H1 (cell line): ENCODE measurements around the gene MCM9. TPM values are rescaled to one million over a fixed set of nuclear protein-coding genes. Genes with fewer than 3 reads are reported as not detected.
A peak's percentile ranks its signal among the peaks of the same experiment; 100 is the strongest.

ENCODE experiments used
- CTCF ChIA-PET: fragments of 300-600 bp; sonication (Branson Sonifier 250); formaldehyde crosslinking; loops from one replicate; lab custom pipeline; 2021; ENCODE audit not compliant: partially characterized antibody; lab: Charles Lee
- POLR2A ChIA-PET: fragments of 300-600 bp; sonication (Branson Sonifier 250); formaldehyde crosslinking; loops from one replicate; lab custom pipeline; 2021; ENCODE audit warnings: inconsistent platforms; ENCODE audit not compliant: partially characterized antibody; lab: Charles Lee
- DNase-seq, 2 experiments: peaks; one replicate each; pipeline versions ENCODE4 v3.0.0 to v3.0.0-alpha.2; 2010 to 2022; ENCODE audit warnings: low spot score in 2 of 2, low read depth in 1 of 2, mixed read lengths in 1 of 2
- FAIRE-seq: peaks from 2 replicates; lab custom pipeline; 2011; peaks lifted over from hg19 to GRCh38; lab: Jason Lieb, UNC
- H2AFZ ChIP-seq: 2 replicates; pipeline ENCODE4 v1.8.1; 2012; ENCODE audit warnings: low read length, inconsistent platforms
- H2AK5ac ChIP-seq: 2 replicates; pipeline ENCODE4 v1.6.1; 2013; ENCODE audit warnings: low read depth, low read length
- H2BK120ac ChIP-seq: replicated peaks from 2 replicates; pipeline ENCODE3; 2013; ENCODE audit warnings: low read depth, low read length, inconsistent platforms
- H2BK12ac ChIP-seq: 2 replicates; pipeline ENCODE4 v1.6.1; 2013; ENCODE audit warnings: low read depth, low read length
- H2BK15ac ChIP-seq: 2 replicates; pipeline ENCODE4 v1.6.1; 2013; ENCODE audit warnings: low read length
- H2BK20ac ChIP-seq: 2 replicates; pipeline ENCODE4 v1.6.1; 2013; ENCODE audit warnings: low read length
- H2BK5ac ChIP-seq: 2 replicates; pipeline ENCODE4 v1.6.1; 2013; ENCODE audit warnings: low read depth, low read length
- H3K14ac ChIP-seq: 2 replicates; pipeline ENCODE4 v1.6.1; 2013; ENCODE audit warnings: inconsistent platforms; ENCODE audit not compliant: insufficient read length
- H3K18ac ChIP-seq: 2 replicates; pipeline ENCODE4 v1.6.1; 2013; ENCODE audit warnings: low read length; ENCODE audit errors: extremely low read depth
- H3K23ac ChIP-seq: 2 replicates; pipeline ENCODE4 v1.6.1; 2013; ENCODE audit warnings: inconsistent platforms; ENCODE audit not compliant: insufficient read length
- H3K23me2 ChIP-seq: 2 replicates; pipeline ENCODE4 v1.6.1; 2013; ENCODE audit warnings: low read depth, low read length
- H3K27ac ChIP-seq: 2 replicates; pipeline ENCODE4 v1.6.1; 2011; ENCODE audit warnings: low read depth, low read length, inconsistent platforms
- H3K27me3 ChIP-seq, 4 experiments: replicated peaks in 1 of 4; 1 replicate in 1 of 4; 2 replicates in 3 of 4; pipeline versions ENCODE4 v1.6.1 to v1.8.1; 2011 to 2013; ENCODE audit warnings: low read length in 3 of 4, mild to moderate bottlenecking in 3 of 4, inconsistent platforms in 2 of 4, mixed read lengths in 2 of 4, moderate library complexity in 1 of 4; ENCODE audit not compliant: control insufficient read depth in 3 of 4, insufficient read depth in 3 of 4; ENCODE audit errors: extremely low read depth in 1 of 4
- H3K36me3 ChIP-seq, 4 experiments: 2 replicates each; pipeline versions ENCODE4 v1.6.1 to v1.8.1; 2011 to 2013; ENCODE audit warnings: mild to moderate bottlenecking in 4 of 4, low read length in 3 of 4, moderate library complexity in 2 of 4, control low read depth in 1 of 4, inconsistent platforms in 1 of 4; ENCODE audit not compliant: insufficient read depth in 4 of 4, control insufficient read depth in 2 of 4
- H3K4ac ChIP-seq: replicated peaks from 2 replicates; pipeline ENCODE3; 2013; ENCODE audit warnings: low read length, low read depth, mixed read lengths, inconsistent platforms; ENCODE audit not compliant: insufficient read length
- H3K4me1 ChIP-seq, 4 experiments: replicated peaks in 1 of 4; 1 replicate in 1 of 4; 2 replicates in 3 of 4; pipeline versions ENCODE4 v1.6.1 to v1.8.1; 2011 to 2013; ENCODE audit warnings: low read length in 3 of 4, inconsistent platforms in 2 of 4, mixed read lengths in 1 of 4; ENCODE audit not compliant: insufficient read depth in 4 of 4, control insufficient read depth in 3 of 4
- H3K4me2 ChIP-seq, 2 experiments: 2 replicates each; pipeline versions ENCODE4 v1.6.1 to v1.8.1; 2011 to 2013; ENCODE audit warnings: low read depth in 2 of 2, low read length in 2 of 2, control low read depth in 1 of 2, inconsistent platforms in 1 of 2, mild to moderate bottlenecking in 1 of 2; ENCODE audit not compliant: insufficient read depth in 1 of 2
- H3K4me3 ChIP-seq, 4 experiments: fragments of 200-600, 300-600 bp in 1 of 4; sonication (generic), shearing (Covaris generic), sonication (Bioruptor Twin) in 1 of 4; 2 replicates each; pipeline versions ENCODE4 v1.5.1 to v1.8.1; 2011 to 2016; ENCODE audit warnings: low read length in 4 of 4, low read depth in 3 of 4, control low read depth in 2 of 4, inconsistent platforms in 2 of 4, mild to moderate bottlenecking in 2 of 4, mixed read lengths in 1 of 4, moderate library complexity in 1 of 4; ENCODE audit not compliant: insufficient read depth in 2 of 4; ENCODE audit errors: extremely low read depth in 1 of 4
- H3K56ac ChIP-seq: replicated peaks from 2 replicates; pipeline ENCODE3; 2013; ENCODE audit warnings: low read depth, mild to moderate bottlenecking, mixed read lengths, low read length, inconsistent platforms; ENCODE audit not compliant: insufficient read length
- H3K79me1 ChIP-seq: 2 replicates; pipeline ENCODE4 v1.6.1; 2013; ENCODE audit warnings: low read depth, low read length, control low read depth
- H3K79me2 ChIP-seq, 2 experiments: 2 replicates each; pipeline versions ENCODE4 v1.6.1 to v1.8.1; 2012 to 2013; ENCODE audit warnings: low read length in 2 of 2, mild to moderate bottlenecking in 2 of 2, inconsistent platforms in 1 of 2; ENCODE audit not compliant: insufficient read depth in 2 of 2, control insufficient read depth in 1 of 2
- H3K9ac ChIP-seq, 4 experiments: replicated peaks in 1 of 4; 1 replicate in 1 of 4; 2 replicates in 3 of 4; pipeline versions ENCODE4 v1.6.1 to v1.8.1; 2011 to 2013; ENCODE audit warnings: low read depth in 3 of 4, low read length in 3 of 4, control low read depth in 2 of 4, mild to moderate bottlenecking in 2 of 4, moderate library complexity in 2 of 4, inconsistent platforms in 1 of 4; ENCODE audit errors: extremely low read depth in 1 of 4
- H3K9me3 ChIP-seq, 2 experiments: 2 replicates each; pipeline versions ENCODE4 v1.6.1 to v1.8.1; 2012 to 2013; ENCODE audit warnings: mild to moderate bottlenecking in 2 of 2, moderate library complexity in 2 of 2, control low read depth in 1 of 2, inconsistent platforms in 1 of 2, low read depth in 1 of 2, low read length in 1 of 2, mixed read lengths in 1 of 2; ENCODE audit not compliant: insufficient read depth in 2 of 2
- H4K20me1 ChIP-seq, 2 experiments: replicated peaks in 1 of 2; 2 replicates each; pipeline versions ENCODE3 to v1.8.1; 2011 to 2013; ENCODE audit warnings: inconsistent platforms in 2 of 2, low read length in 2 of 2, mild to moderate bottlenecking in 1 of 2; ENCODE audit not compliant: insufficient read depth in 2 of 2, control insufficient read depth in 1 of 2
- H4K5ac ChIP-seq: 2 replicates; pipeline ENCODE4 v1.6.1; 2013; ENCODE audit warnings: low read length, low read depth, mixed read lengths, inconsistent platforms; ENCODE audit not compliant: insufficient read length
- H4K8ac ChIP-seq: 2 replicates; pipeline ENCODE4 v1.8.0; 2013; ENCODE audit warnings: mild to moderate bottlenecking, moderate library complexity, low read length, inconsistent platforms; ENCODE audit not compliant: insufficient read depth; ENCODE audit errors: extremely low read depth
- H4K91ac ChIP-seq: replicated peaks from 2 replicates; pipeline ENCODE3; 2013; ENCODE audit warnings: low read length, mixed read lengths, inconsistent platforms; ENCODE audit not compliant: insufficient read length
- ASH2L ChIP-seq: fragments of 200-600, 300-600 bp; sonication (generic); IDR thresholded peaks from one replicate; pipeline ENCODE4 v1.7.1; 2017; ENCODE audit warnings: low read length
- CTBP2 ChIP-seq: IDR thresholded peaks from 2 replicates; pipeline ENCODE4 v1.7.0; 2011; ENCODE audit warnings: borderline replicate concordance, mild to moderate bottlenecking, moderate library complexity, mixed read lengths, low read length; ENCODE audit not compliant: insufficient read depth, insufficient read length
- EP300 ChIP-seq, 2 experiments: IDR thresholded peaks; 1 replicate in 1 of 2; 2 replicates in 1 of 2; pipeline ENCODE4 v1.6.1; 2011 to 2012; ENCODE audit warnings: low read depth in 2 of 2, low read length in 2 of 2, mild to moderate bottlenecking in 2 of 2, borderline replicate concordance in 1 of 2, inconsistent platforms in 1 of 2, moderate library complexity in 1 of 2
- JUN ChIP-seq: IDR thresholded peaks from 2 replicates; pipeline ENCODE4 v1.6.1; 2011; ENCODE audit warnings: low read depth, mild to moderate bottlenecking, improper control_type of control experiment, low read length
- KDM4A ChIP-seq: IDR thresholded peaks from one replicate; pipeline ENCODE4 v1.7.1; 2012; ENCODE audit warnings: low read depth, mild to moderate bottlenecking, moderate library complexity, low read length, inconsistent platforms; ENCODE audit not compliant: severe bottlenecking
- PHF8 ChIP-seq: fragments of 200-600 bp; sonication (generic); conservative IDR thresholded peaks from 2 replicates; pipeline ENCODE4 v1.7.1; 2012; ENCODE audit warnings: low read depth, mild to moderate bottlenecking, inconsistent platforms, low read length, moderate library complexity
- POLR2AphosphoS5 ChIP-seq: IDR thresholded peaks from 2 replicates; pipeline ENCODE4 v1.6.1; 2011; ENCODE audit warnings: low read depth, low read length
- POU5F1 ChIP-seq: IDR thresholded peaks from 2 replicates; pipeline ENCODE4 v1.6.1; 2011; ENCODE audit warnings: low read depth, mild to moderate bottlenecking, low read length, moderate library complexity
- RXRA ChIP-seq: IDR thresholded peaks from 2 replicates; pipeline ENCODE4 v1.6.1; 2011; ENCODE audit warnings: low read depth, mild to moderate bottlenecking, low read length, moderate library complexity; ENCODE audit not compliant: insufficient read depth
- SIX5 ChIP-seq: IDR thresholded peaks from 2 replicates; pipeline ENCODE4 v1.6.1; 2011; ENCODE audit warnings: mild to moderate bottlenecking, low read depth, low read length
- SP4 ChIP-seq: IDR thresholded peaks from 2 replicates; pipeline ENCODE4 v1.6.1; 2012; ENCODE audit warnings: low read length, inconsistent platforms
- SUZ12 ChIP-seq: fragments of 200-600 bp; sonication (generic); IDR thresholded peaks from 2 replicates; pipeline ENCODE4 v1.6.1; 2012; ENCODE audit warnings: mild to moderate bottlenecking, inconsistent platforms, low read length, moderate library complexity, mixed read lengths
- YY1 ChIP-seq: IDR thresholded peaks from 2 replicates; pipeline ENCODE4 v1.6.1; 2011; ENCODE audit warnings: low read depth, mild to moderate bottlenecking, low read length
- WGBS, 2 experiments: shearing (Covaris generic) in 1 of 2; methylation state at CpG; one replicate each; pipeline versions ENCODE4 v1.1.6 to v1.1.7; 2013 to 2015; ENCODE audit warnings: low lambda C conversion rate in 2 of 2, mixed read lengths in 2 of 2, inconsistent platforms in 1 of 2, low coverage in 1 of 2, missing lambda C conversion rate in 1 of 2; ENCODE audit not compliant: insufficient replicate concordance in 2 of 2, insufficient coverage in 1 of 2, insufficient read length in 1 of 2; ENCODE audit errors: extremely low coverage in 1 of 2, missing lambda C conversion rate in 1 of 2; 5-methylcytosine and 5-hydroxymethylcytosine counted together
- polyA plus RNA-seq, 7 experiments: library from polyadenylated mRNA; depleted of rRNA in 3 of 7; stranded (reverse) in 5 of 7; unstranded in 2 of 7; fragments of >200 nt in 5 of 7; fragments of 200-250 nt in 2 of 7; gene quantifications; 1 replicate in 5 of 7; 2 replicates in 1 of 7; 4 replicates in 1 of 7; pipeline versions ENCODE4 v1.2.1 to v1.2.3, GENCODE V29; 2011 to 2013; ENCODE audit warnings: missing spikeins in 2 of 7, mixed read lengths in 2 of 7
- total RNA-seq: library from RNA; stranded (reverse); fragmentation: NEBNext Ultra II Directional; extraction: Animal tissue kit (Norgen Biotek cat#: 25700); gene quantifications from 2 replicates; pipeline ENCODE4 v1.2.1, GENCODE V29; 2021

The MCM9 gene
- total and polyA plus RNA-seq, 2 of the 8 experiments (the other 6 are each of a cell fraction or from before 2014, with no cell fraction given) = 3.7 to 11.4 TPM

DNA sequence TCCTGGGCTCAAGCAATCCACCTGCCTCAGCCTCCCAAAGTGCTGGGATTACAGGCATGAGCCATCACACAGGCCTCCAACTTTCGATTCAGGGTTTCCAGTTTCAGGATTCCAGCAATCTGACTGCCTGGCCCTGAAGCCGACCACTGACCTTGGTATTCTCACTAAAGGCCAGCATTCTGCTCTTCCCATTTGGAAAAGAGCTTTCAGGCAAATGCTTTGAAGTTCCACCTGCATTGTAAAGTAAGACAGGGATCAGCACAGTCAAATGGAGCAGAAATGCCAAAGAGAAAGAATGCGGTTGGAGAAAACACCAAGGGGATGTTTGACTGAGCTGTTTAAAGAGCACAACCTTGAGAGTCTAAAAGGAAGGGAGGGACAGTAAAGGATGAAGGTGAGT is 166.5 kb downstream of the MCM9 start:
- H3K4me3 ChIP-seq = no peak overlapping the region
- no peak overlapping the region for H2BK5ac ChIP-seq
- H4K91ac ChIP-seq = no peak overlapping the region
- no peak overlapping the region for H3K4me2 ChIP-seq
- TF ChIP-seq JUN (no peak), POU5F1 (no peak), SP4 (no peak), RXRA (no peak), CTBP2 (no peak), EP300 (IDR thresholded peaks at IDR 0.05; ENCODE audit: borderline replicate concordance in 1 of 2, low read depth in 2 of 2, low read length in 2 of 2) (no peak), ASH2L (no peak), YY1 (no peak), PHF8 (no peak), SIX5 (no peak), KDM4A (no peak), POLR2AphosphoS5 (no peak), SUZ12 (no peak)
- TF ChIP-seq, all 59 proteins: peak for 0
- H4K20me1 ChIP-seq = no peaks in the 10 kb centered on the region
- H3K23ac ChIP-seq = no peak overlapping the region
- no peaks in the 10 kb centered on the region for H3K23me2 ChIP-seq
- peaks cover 0 to 4% (median 3%) of the 10 kb centered on the region in 4 experiments; a peak in 1 of 7 replicates for H3K4me1 ChIP-seq
- ChIA-PET POLR2A (interaction anchor here (1.1 kb wide), 1 partner anchor 20 kb away, joined by 5 read pairs; no protein-coding TSS in a partner anchor), CTCF (interaction anchor here (1.0 to 1.7 kb wide), 3 partner anchors 9 to 483 kb away, joined by 3 to 8 read pairs (median 7); no protein-coding TSS in a partner anchor)
- no peak overlapping the region for H3K9ac ChIP-seq
- H3K4ac ChIP-seq = no peak overlapping the region
- H4K5ac ChIP-seq = no peak overlapping the region
- no peaks in the 10 kb centered on the region for H3K36me3 ChIP-seq
- no peak overlapping the region for H3K14ac ChIP-seq
- 86% methylated on average over 3 of the region's 3 CpGs; no CpG with 5 or more reads in 1 of the 2 experiments for WGBS, 2 experiments
- H4K8ac ChIP-seq = no peak overlapping the region
- no peak overlapping the region for H2BK15ac ChIP-seq
- no peaks in the 10 kb centered on the region for H3K27me3 ChIP-seq
- no peak overlapping the region for H2AK5ac ChIP-seq
- H3K9me3 ChIP-seq = no peaks in the 10 kb centered on the region
- H2BK12ac ChIP-seq = no peak overlapping the region
- H2BK120ac ChIP-seq = no peak overlapping the region
- H3K18ac ChIP-seq = no peak overlapping the region
- H3K56ac ChIP-seq = no peak overlapping the region
- no peaks in the 10 kb centered on the region for H3K79me2 ChIP-seq
- no peak overlapping the region for H2BK20ac ChIP-seq
- FAIRE-seq (no peak), DNase-seq (no peak)
- H3K27ac ChIP-seq = no peak overlapping the region
- 0 out of 2 replicates have a peak overlapping the region, but pooled peaks have one; percentile 13 for H2AFZ ChIP-seq
- no peaks in the 10 kb centered on the region for H3K79me1 ChIP-seq
